ENCODE data around the gene CD83.
A peak's percentile ranks its signal among the peaks of the same experiment; 100 is the strongest.
"Not testable (repeated sequence)": the region's sequence is repeated elsewhere in the genome, so short reads cannot be mapped to it uniquely, and the experiment has no call there.

The CD83 gene

DNA sequence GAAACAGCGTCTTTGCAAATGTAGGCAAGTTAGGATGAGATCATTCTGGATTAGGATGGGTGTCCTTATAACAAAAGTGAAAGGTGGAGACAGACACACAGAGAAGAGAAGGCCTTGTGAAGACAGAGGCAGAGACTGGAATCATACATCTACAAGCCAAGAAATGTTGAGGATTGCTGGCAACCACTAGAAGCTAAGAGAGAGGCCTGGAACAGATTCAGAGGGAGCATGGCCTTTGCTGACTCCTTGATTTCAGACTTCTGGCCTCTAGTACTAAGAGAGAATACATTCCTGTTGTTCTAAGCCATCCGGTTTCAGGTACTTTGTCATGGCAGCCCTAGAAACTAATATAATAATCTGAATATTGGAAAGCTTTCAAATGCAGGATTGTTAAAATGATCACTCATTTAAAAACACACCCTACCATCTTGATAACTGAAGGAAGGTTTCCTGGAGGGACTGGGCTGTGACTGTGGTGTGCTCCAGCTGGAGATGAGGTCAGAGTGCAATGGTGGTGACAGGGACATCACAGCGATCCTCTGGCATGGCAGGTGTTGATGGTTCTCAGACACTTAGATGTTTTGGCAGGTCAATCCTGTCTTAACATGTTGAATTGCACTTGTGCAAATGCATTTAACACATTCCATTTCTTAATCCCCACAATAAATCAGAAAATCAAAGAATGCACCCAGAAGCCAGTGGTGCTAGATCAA lies 25.1 kb downstream of the CD83 start:
- no peak for FAIRE-seq
- DNase-seq (ENCODE audit: insufficient read length) = no peak
- TF ChIP-seq POLR2A (IDR thresholded peaks at IDR 0.05; ENCODE audit: low read depth, low read length) = no peak

GRCh38 chr6:14143305-14143704 lies 25.7 kb downstream of the CD83 start:
- no peak for FAIRE-seq
- TF ChIP-seq POLR2A (IDR thresholded peaks at IDR 0.05; ENCODE audit: low read depth, low read length) (no peak), TAF1 (IDR thresholded peaks at IDR 0.05; ENCODE audit: borderline replicate concordance, low read depth, low read length) (no peak), POLR2AphosphoS5 (IDR thresholded peaks at IDR 0.05; ENCODE audit: low read depth, low read length) (no peak)
- DNase-seq (ENCODE audit: insufficient read length) = no peak

GRCh38 chr6:14144678-14145113 lies 27.1 kb downstream of the CD83 start:
- TF ChIP-seq TAF1 (IDR thresholded peaks at IDR 0.05; ENCODE audit: borderline replicate concordance, low read depth, low read length) (no peak), POLR2AphosphoS5 (IDR thresholded peaks at IDR 0.05; ENCODE audit: low read depth, low read length) (no peak), POLR2A (IDR thresholded peaks at IDR 0.05; ENCODE audit: low read depth, low read length) (no peak)
- FAIRE-seq = peak; percentile 94

DNA sequence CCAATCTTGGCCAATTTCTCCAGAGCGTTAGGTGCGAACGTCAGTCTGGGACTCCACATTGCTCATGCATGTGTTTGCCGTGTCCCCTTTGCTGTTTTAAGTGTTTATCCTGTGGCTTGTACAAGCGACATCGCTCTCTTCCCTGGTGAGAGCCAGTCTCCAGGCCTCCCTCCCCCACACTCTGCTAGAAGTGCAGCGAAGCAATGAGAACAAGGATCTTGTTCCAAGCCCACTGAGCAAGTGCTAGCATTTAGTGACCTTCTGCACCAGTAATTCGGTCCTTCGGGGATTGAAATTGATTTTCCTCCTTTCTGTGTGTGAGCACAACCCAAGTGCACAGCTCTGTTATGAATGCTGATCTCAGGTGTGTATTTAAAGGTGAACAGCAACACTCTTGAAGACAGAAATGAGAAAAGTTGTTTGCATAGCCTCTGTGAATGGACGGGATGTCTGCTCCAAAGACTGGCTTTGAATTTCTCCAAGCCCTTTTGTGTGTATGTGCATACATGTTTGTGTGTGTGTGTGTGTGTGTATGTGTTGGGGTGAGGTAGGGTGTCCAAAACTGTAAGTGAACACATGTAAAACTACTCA lies 29.0 kb downstream of the CD83 start:
- TF ChIP-seq POLR2A (IDR thresholded peaks at IDR 0.05; ENCODE audit: low read depth, low read length) (no peak), POLR2AphosphoS5 (IDR thresholded peaks at IDR 0.05; ENCODE audit: low read depth, low read length) (no peak), TAF1 (IDR thresholded peaks at IDR 0.05; ENCODE audit: borderline replicate concordance, low read depth, low read length) (no peak)
- DNase-seq (ENCODE audit: insufficient read length) (no peak), FAIRE-seq (no peak)

More at GRCh38 chr6:14144678-14145113, 27.1 kb downstream of the CD83 start:
- DNase-seq (ENCODE audit: insufficient read length) = peak; percentile 73

- TF ChIP-seq POLR2A (IDR thresholded peaks at IDR 0.05; ENCODE audit: low read depth, low read length) = no peak
- TF ChIP-seq POLR2AphosphoS5 (IDR thresholded peaks at IDR 0.05; ENCODE audit: low read depth, low read length) = no peak
- no peak for TF ChIP-seq TAF1 (IDR thresholded peaks at IDR 0.05; ENCODE audit: borderline replicate concordance, low read depth, low read length)
- DNase-seq (ENCODE audit: insufficient read length) = no peak
- FAIRE-seq = no peak
Observed at GRCh38 chr6:14147891-14148290, 30.3 kb downstream of the CD83 start.

DNA sequence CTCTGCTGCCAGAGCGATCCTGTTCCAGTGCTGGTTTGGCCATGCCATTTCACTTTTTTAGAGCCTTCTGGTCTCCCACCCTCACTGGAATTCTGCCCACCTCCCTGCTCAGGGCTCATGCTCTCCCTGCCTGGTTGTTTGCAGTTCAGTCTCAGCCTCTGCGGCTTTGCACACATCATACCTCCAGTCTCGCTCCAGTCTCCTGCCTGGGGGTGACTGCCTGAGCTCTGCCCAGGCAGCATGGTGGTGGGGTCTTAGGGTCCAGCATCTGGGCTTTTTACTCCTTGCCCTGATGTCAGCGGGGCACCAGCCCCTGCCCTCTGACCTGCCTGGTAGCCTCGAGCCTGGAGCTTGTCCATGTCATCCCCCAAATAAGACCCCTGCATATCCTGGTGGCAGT lies 30.9 kb downstream of the CD83 start:
- FAIRE-seq (no peak), DNase-seq (ENCODE audit: insufficient read length) (no peak)
- TF ChIP-seq POLR2AphosphoS5 (IDR thresholded peaks at IDR 0.05; ENCODE audit: low read depth, low read length) (no peak), TAF1 (IDR thresholded peaks at IDR 0.05; ENCODE audit: borderline replicate concordance, low read depth, low read length) (no peak), POLR2A (IDR thresholded peaks at IDR 0.05; ENCODE audit: low read depth, low read length) (no peak)

DNA sequence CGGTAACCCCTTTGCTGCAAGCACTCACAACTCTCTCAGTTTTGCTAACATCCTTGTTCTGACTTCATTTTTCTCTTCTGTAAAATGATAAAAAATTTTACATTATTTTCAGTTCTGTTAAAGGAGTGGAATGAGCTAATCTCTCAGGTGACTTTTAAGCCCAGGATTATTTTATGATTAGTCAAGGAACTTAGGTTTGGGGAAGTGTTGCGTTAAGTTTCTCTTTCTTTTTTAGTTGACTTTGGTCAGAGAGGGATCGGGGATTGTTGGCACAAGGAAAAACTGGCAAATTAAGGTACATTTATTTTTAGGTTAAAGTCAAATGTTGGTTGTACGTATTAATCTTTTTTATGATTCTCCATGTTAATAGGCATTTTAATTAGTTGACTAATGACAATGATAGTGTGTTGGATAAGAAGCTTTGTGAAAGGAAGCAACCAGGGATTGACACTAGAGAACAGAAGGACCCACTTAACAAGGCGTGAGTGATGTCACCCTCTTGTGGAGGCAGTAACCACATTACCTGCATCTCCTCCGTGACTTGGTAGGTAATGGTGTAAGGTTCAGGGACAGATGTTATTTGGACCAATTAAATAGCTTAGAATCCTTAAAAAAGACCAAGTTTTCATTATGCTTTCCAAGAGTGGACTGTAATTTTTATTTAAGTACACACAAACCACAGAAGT lies 31.6 kb downstream of the CD83 start:
- TF ChIP-seq POLR2A (IDR thresholded peaks at IDR 0.05; ENCODE audit: low read depth, low read length) = no peak
- DNase-seq (ENCODE audit: insufficient read length) (no peak), FAIRE-seq (no peak)

DNA sequence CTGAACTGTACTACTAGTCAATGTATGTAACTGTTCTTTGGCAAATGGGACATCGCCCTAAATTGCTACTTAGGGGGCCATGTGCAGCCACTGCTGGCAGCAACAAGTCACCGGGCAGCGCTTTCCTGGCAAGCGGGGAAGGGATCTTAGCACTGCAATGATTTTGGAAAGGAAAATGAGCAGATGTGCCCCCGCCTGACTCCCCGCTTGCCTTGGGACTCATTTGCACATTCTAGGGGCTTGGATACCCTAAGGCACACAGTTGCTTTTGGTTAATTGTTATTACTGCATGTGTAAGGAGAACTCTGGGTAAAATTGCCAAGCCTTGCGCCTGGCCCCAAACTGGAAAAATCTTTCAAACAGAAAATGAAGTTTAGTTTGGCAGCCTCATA lies 32.2 kb downstream of the CD83 start:
- FAIRE-seq (no peak), DNase-seq (ENCODE audit: insufficient read length) (no peak)
- TF ChIP-seq TAF1 (IDR thresholded peaks at IDR 0.05; ENCODE audit: borderline replicate concordance, low read depth, low read length) (no peak), POLR2AphosphoS5 (IDR thresholded peaks at IDR 0.05; ENCODE audit: low read depth, low read length) (no peak), POLR2A (IDR thresholded peaks at IDR 0.05; ENCODE audit: low read depth, low read length) (no peak)

DNA sequence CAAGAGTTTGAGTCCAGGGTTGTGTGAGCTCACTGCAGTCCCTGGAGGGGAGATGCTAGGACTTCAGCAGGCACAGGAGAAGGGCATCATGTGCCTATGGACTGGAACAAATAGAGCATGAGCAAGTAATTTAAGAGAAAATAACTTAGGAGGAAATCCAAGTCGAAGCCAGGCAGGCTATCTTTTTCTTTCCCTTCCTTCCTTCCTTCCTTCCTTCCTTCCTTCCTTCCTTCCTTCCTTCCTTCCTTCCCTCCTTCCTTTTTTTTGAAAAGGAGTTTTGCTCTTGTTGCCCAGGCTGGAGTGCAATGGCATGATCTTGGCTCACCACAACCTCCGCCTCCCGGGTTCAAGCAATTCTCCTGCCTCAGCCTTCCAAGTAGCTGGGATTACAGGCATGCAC lies 33.7 kb downstream of the CD83 start:
- not testable (repeated sequence) for FAIRE-seq; DNase-seq (ENCODE audit: insufficient read length)

GRCh38 chr6:14151773-14152172 lies 34.2 kb downstream of the CD83 start:
- FAIRE-seq (no peak), DNase-seq (ENCODE audit: insufficient read length) (no peak)
- TF ChIP-seq TAF1 (IDR thresholded peaks at IDR 0.05; ENCODE audit: borderline replicate concordance, low read depth, low read length) (no peak), POLR2A (IDR thresholded peaks at IDR 0.05; ENCODE audit: low read depth, low read length) (no peak), POLR2AphosphoS5 (IDR thresholded peaks at IDR 0.05; ENCODE audit: low read depth, low read length) (no peak)

DNA sequence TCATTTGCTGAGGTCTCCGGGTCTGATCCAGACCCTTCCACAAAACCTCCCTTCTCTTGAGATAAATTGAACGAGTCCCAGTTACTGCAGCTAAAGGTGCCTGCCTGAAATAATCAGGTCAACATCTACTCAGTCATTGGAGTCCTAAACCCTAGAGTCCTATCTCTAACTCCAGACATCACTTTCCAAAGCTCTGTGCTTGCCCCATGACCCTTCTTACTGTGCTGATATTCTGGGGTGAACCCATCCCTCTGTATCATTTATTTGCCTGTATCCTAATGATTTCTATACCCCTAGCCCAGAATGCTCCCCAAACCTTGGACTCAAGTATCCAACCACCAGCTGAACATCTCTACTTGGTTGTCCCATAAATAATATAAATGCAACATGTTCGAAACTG lies 35.7 kb downstream of the CD83 start:
- TF ChIP-seq POLR2A (IDR thresholded peaks at IDR 0.05; ENCODE audit: low read depth, low read length) = no peak
- TF ChIP-seq POLR2AphosphoS5 (IDR thresholded peaks at IDR 0.05; ENCODE audit: low read depth, low read length) = no peak
- TF ChIP-seq TAF1 (IDR thresholded peaks at IDR 0.05; ENCODE audit: borderline replicate concordance, low read depth, low read length) = no peak
- FAIRE-seq = no peak

DNA sequence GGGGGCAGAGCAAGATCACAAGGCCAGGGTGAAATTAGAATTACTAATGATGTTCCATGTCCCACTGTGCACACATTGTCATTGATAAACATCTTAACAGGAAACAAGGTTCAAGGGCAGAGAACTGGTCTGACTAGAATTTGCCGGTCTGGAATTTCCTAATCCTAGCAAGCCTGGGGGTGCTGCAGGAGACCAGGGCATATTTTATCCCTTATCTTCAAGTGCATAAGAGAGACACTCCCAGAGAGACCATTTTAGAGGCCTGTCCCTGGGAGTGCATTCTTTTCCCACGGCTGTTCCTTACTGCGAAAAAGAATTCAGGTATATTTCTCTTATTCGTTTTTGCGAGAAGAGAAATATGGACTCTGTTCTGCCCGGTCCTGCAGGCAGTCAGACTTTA lies 41.5 kb downstream of the CD83 start:
- FAIRE-seq (no peak), DNase-seq (ENCODE audit: insufficient read length) (no peak)
- TF ChIP-seq TAF1 (IDR thresholded peaks at IDR 0.05; ENCODE audit: borderline replicate concordance, low read depth, low read length) (no peak), POLR2A (IDR thresholded peaks at IDR 0.05; ENCODE audit: low read depth, low read length) (no peak), POLR2AphosphoS5 (IDR thresholded peaks at IDR 0.05; ENCODE audit: low read depth, low read length) (no peak)

More for the DNA sequence above, 35.7 kb downstream of the CD83 start:
- DNase-seq (ENCODE audit: insufficient read length) = no peak

All from GM12892 (cell line).